Measurements from ENCODE around the gene TTYH2. TPM values are rescaled to one million over a fixed set of nuclear protein-coding genes. Genes with fewer than 3 reads are reported as not detected.

Gene TTYH2
- total RNA-seq, 1 experiment from 2014 or later: 1.3 TPM

- no peak for DNase-seq (ENCODE audit: low spot score)
Observed at GRCh38 chr17:74214484-74215341, 1.3 kb downstream of the TTYH2 start.

- DNase-seq (ENCODE audit: low spot score): no peak
Observed at GRCh38 chr17:74215342-74215727, 2.0 kb downstream of the TTYH2 start.

GRCh38 chr17:74216505-74216904 is 3.1 kb downstream of the TTYH2 start:
- DNase-seq (ENCODE audit: low spot score): no peak

- no peak for DNase-seq (ENCODE audit: low spot score)
Observed at GRCh38 chr17:74217037-74217730, 3.8 kb downstream of the TTYH2 start.

- no peak for DNase-seq (ENCODE audit: low spot score)
Observed at GRCh38 chr17:74217888-74218287, 4.5 kb downstream of the TTYH2 start.

- DNase-seq (ENCODE audit: low spot score): no peak
Observed at GRCh38 chr17:74218436-74218835, 5.1 kb downstream of the TTYH2 start.

- no peak for DNase-seq (ENCODE audit: low spot score)
Observed at GRCh38 chr17:74219576-74220133, 6.3 kb downstream of the TTYH2 start.

GRCh38 chr17:74220219-74220618 is 6.8 kb downstream of the TTYH2 start:
- DNase-seq (ENCODE audit: low spot score): no peak

- DNase-seq (ENCODE audit: low spot score): no peak
Observed at GRCh38 chr17:74220946-74221818, 7.8 kb downstream of the TTYH2 start.

- DNase-seq (ENCODE audit: low spot score): no peak
Observed at GRCh38 chr17:74222399-74222798, 9.0 kb downstream of the TTYH2 start.

GRCh38 chr17:74223901-74224300 is 10.5 kb downstream of the TTYH2 start:
- no peak for DNase-seq (ENCODE audit: low spot score)

GRCh38 chr17:74224959-74225725 is 11.8 kb downstream of the TTYH2 start:
- DNase-seq (ENCODE audit: low spot score): no peak

GRCh38 chr17:74226252-74226651 is 12.9 kb downstream of the TTYH2 start:
- DNase-seq (ENCODE audit: low spot score): no peak

GRCh38 chr17:74227271-74228080 is 14.1 kb downstream of the TTYH2 start:
- DNase-seq (ENCODE audit: low spot score): no peak

GRCh38 chr17:74228306-74228978 is 15.1 kb downstream of the TTYH2 start:
- DNase-seq (ENCODE audit: low spot score): no peak

- no peak for DNase-seq (ENCODE audit: low spot score)
Observed at GRCh38 chr17:74230896-74231295, 17.5 kb downstream of the TTYH2 start.

GRCh38 chr17:74231928-74232907 is 18.8 kb downstream of the TTYH2 start:
- DNase-seq (ENCODE audit: low spot score): no peak

- no peak for DNase-seq (ENCODE audit: low spot score)
Observed at GRCh38 chr17:74233937-74234336, 20.6 kb downstream of the TTYH2 start.

Measured in A172 (cell line).